IMR-90 (cell line): Measurements from ENCODE around the gene ZNF579. TPM values are rescaled to one million over a fixed set of nuclear protein-coding genes. Genes with fewer than 3 reads are reported as not detected.
A peak's percentile ranks its signal among the peaks of the same experiment; 100 is the strongest.

ENCODE experiments used
- ATAC-seq: fragments of 200-7000 bp; cut with Tn5 transposase; 2 replicates; pipeline ENCODE4 v1.9.1; 2020; ENCODE audit warnings: low read depth, mild to moderate bottlenecking, moderate library complexity
- BruUV-seq: library from RNA; stranded (reverse); fragments of 400-500 nt; replicated peaks from 2 replicates; lab custom pipeline; 2021; lab: Mats Ljungman, UMichigan
- CTCF ChIA-PET: fragments of 300-600 bp; formaldehyde crosslinking; extraction: SDS; loops from one replicate; lab custom pipeline; 2021; ENCODE audit warnings: antibody characterized with exemption; lab: Yijun Ruan, JAX
- POLR2A ChIA-PET: fragments of 300-600 bp; sonication (Branson Sonifier 250); formaldehyde crosslinking; loops from one replicate; lab custom pipeline; 2022; ENCODE audit warnings: antibody characterized with exemption; ENCODE audit not compliant: unreplicated experiment; lab: Charles Lee
- DNase-seq: peaks from one replicate; pipeline ENCODE4 v3.0.0; 2013
- H2AFZ ChIP-seq: replicated peaks from 2 replicates; pipeline ENCODE3; 2013; ENCODE audit warnings: low read length, mild to moderate bottlenecking; ENCODE audit not compliant: poor library complexity
- H2AK5ac ChIP-seq: 2 replicates; pipeline ENCODE4 v1.6.1; 2013; ENCODE audit warnings: low read depth, low read length, inconsistent platforms
- H2AK9ac ChIP-seq: replicated peaks from 2 replicates; pipeline ENCODE3; 2013; ENCODE audit warnings: mild to moderate bottlenecking, low read depth, low read length, moderate library complexity; ENCODE audit not compliant: poor library complexity
- H2BK120ac ChIP-seq: 2 replicates; pipeline ENCODE4 v1.6.1; 2013; ENCODE audit warnings: low read depth, low read length, inconsistent platforms
- H2BK15ac ChIP-seq: 3 replicates; pipeline ENCODE4 v1.6.1; 2013; ENCODE audit warnings: low read depth, low read length, inconsistent platforms
- H2BK20ac ChIP-seq: 2 replicates; pipeline ENCODE4 v1.6.1; 2013; ENCODE audit warnings: low read depth, mild to moderate bottlenecking, inconsistent platforms, low read length, moderate library complexity
- H2BK5ac ChIP-seq: 2 replicates; pipeline ENCODE4 v1.6.1; 2013; ENCODE audit warnings: mild to moderate bottlenecking, low read depth, low read length, inconsistent platforms; ENCODE audit not compliant: poor library complexity, severe bottlenecking
- H3K14ac ChIP-seq: replicated peaks from 2 replicates; pipeline ENCODE4 v1.6.1; 2013; ENCODE audit warnings: low read depth, low read length, inconsistent platforms
- H3K18ac ChIP-seq: 2 replicates; pipeline ENCODE4 v1.6.1; 2013; ENCODE audit warnings: low read depth, low read length, control low read depth
- H3K23ac ChIP-seq: 2 replicates; pipeline ENCODE4 v1.6.1; 2013; ENCODE audit warnings: low read depth, low read length, inconsistent platforms
- H3K27ac ChIP-seq: 2 replicates; pipeline ENCODE4 v1.5.1; 2013; ENCODE audit warnings: mild to moderate bottlenecking, control low read depth, low read length; ENCODE audit not compliant: insufficient read depth
- H3K27me3 ChIP-seq: 2 replicates; pipeline ENCODE4 v1.6.1; 2013; ENCODE audit warnings: low read length; ENCODE audit not compliant: control insufficient read depth, insufficient read depth
- H3K36me3 ChIP-seq: 2 replicates; pipeline ENCODE4 v1.6.1; 2013; ENCODE audit warnings: low read length, mixed read lengths; ENCODE audit not compliant: control insufficient read depth, insufficient read depth
- H3K4ac ChIP-seq: 2 replicates; pipeline ENCODE4 v1.6.1; 2013; ENCODE audit warnings: low read depth, low read length, inconsistent platforms
- H3K4me1 ChIP-seq: 2 replicates; pipeline ENCODE4 v1.6.1; 2013; ENCODE audit warnings: low read length, mixed read lengths; ENCODE audit not compliant: control insufficient read depth, insufficient read depth
- H3K4me2 ChIP-seq: 2 replicates; pipeline ENCODE4 v1.6.1; 2013; ENCODE audit warnings: low read depth, mild to moderate bottlenecking, control low read depth, low read length, moderate library complexity
- H3K4me3 ChIP-seq: 2 replicates; pipeline ENCODE4 v1.5.1; 2013; ENCODE audit warnings: low read depth, mild to moderate bottlenecking, control low read depth, low read length, moderate library complexity; ENCODE audit not compliant: insufficient read depth
- H3K56ac ChIP-seq: 2 replicates; pipeline ENCODE4 v1.6.1; 2013; ENCODE audit warnings: low read length, inconsistent platforms; ENCODE audit not compliant: insufficient read depth; ENCODE audit errors: extremely low read depth
- H3K79me1 ChIP-seq, 2 experiments: 2 replicates each; pipeline ENCODE4 v1.6.1; 2013; ENCODE audit warnings: low read length in 2 of 2, inconsistent platforms in 1 of 2, low read depth in 1 of 2
- H3K9ac ChIP-seq: 2 replicates; pipeline ENCODE4 v1.6.1; 2013; ENCODE audit warnings: low read depth, low read length, control low read depth
- H3K9me1 ChIP-seq: 2 replicates; pipeline ENCODE4 v1.6.1; 2013; ENCODE audit warnings: low read length, inconsistent platforms; ENCODE audit not compliant: insufficient read depth
- H3K9me3 ChIP-seq: 2 replicates; pipeline ENCODE4 v1.6.1; 2013; ENCODE audit warnings: low read length; ENCODE audit not compliant: control insufficient read depth, insufficient read depth
- H4K20me1 ChIP-seq: 2 replicates; pipeline ENCODE4 v1.6.1; 2013; ENCODE audit warnings: low read length, inconsistent platforms; ENCODE audit not compliant: insufficient read depth
- H4K5ac ChIP-seq: 2 replicates; pipeline ENCODE4 v1.6.1; 2013; ENCODE audit warnings: mild to moderate bottlenecking, low read depth, low read length, control low read depth
- H4K8ac ChIP-seq, 2 experiments: 2 replicates each; pipeline ENCODE4 v1.6.1; 2013; ENCODE audit warnings: low read depth in 2 of 2, low read length in 2 of 2, control low read depth in 1 of 2, inconsistent platforms in 1 of 2
- H4K91ac ChIP-seq: 2 replicates; pipeline ENCODE4 v1.6.1; 2013; ENCODE audit warnings: low read depth, low read length, inconsistent platforms; ENCODE audit not compliant: insufficient read depth
- BHLHE40 ChIP-seq: fragments of 150-350 bp; IDR thresholded peaks from 2 replicates; pipeline ENCODE4 v1.6.1; 2016; ENCODE audit warnings: mild to moderate bottlenecking, low read depth, low read length
- CEBPB ChIP-seq: IDR thresholded peaks from 2 replicates; pipeline ENCODE4 v1.6.1; 2012; ENCODE audit warnings: low read depth, low read length, improper control_type of control experiment
- CHD1 ChIP-seq: IDR thresholded peaks from 2 replicates; pipeline ENCODE4 v1.6.1; 2012; ENCODE audit warnings: low read depth, low read length, improper control_type of control experiment
- FOS ChIP-seq: fragments of 150-350 bp; IDR thresholded peaks from 2 replicates; pipeline ENCODE4 v1.6.1; 2016; ENCODE audit warnings: low read depth, low read length
- MAFK ChIP-seq: IDR thresholded peaks from 2 replicates; pipeline ENCODE4 v1.6.1; 2012; ENCODE audit warnings: low read depth, low read length, improper control_type of control experiment
- MAZ ChIP-seq: IDR thresholded peaks from 2 replicates; pipeline ENCODE4 v1.6.1; 2012; ENCODE audit warnings: low read depth, mild to moderate bottlenecking, low read length, improper control_type of control experiment, moderate library complexity, borderline replicate concordance
- MXI1 ChIP-seq: IDR thresholded peaks from 2 replicates; pipeline ENCODE4 v1.6.1; 2012; ENCODE audit warnings: low read depth, mild to moderate bottlenecking, low read length, moderate library complexity, borderline replicate concordance
- NFE2L2 ChIP-seq: fragments of 150-350 bp; IDR thresholded peaks from 2 replicates; pipeline ENCODE4 v1.6.1; 2016; ENCODE audit warnings: low read depth, mild to moderate bottlenecking, low read length
- POLR2A ChIP-seq: IDR thresholded peaks from 2 replicates; pipeline ENCODE4 v1.6.1; 2012; ENCODE audit warnings: mild to moderate bottlenecking, low read depth, low read length
- RAD21 ChIP-seq: IDR thresholded peaks from 2 replicates; pipeline ENCODE4 v1.6.1; 2012; ENCODE audit warnings: low read length, improper control_type of control experiment
- RCOR1 ChIP-seq: IDR thresholded peaks from 2 replicates; pipeline ENCODE4 v1.6.1; 2012; ENCODE audit warnings: mild to moderate bottlenecking, low read length, improper control_type of control experiment; ENCODE audit not compliant: insufficient replicate concordance
- SMC3 ChIP-seq: fragments of 150-350 bp; IDR thresholded peaks from 2 replicates; pipeline ENCODE4 v1.6.1; 2016; ENCODE audit warnings: low read depth, mild to moderate bottlenecking, antibody characterized with exemption, low read length, moderate library complexity
- USF2 ChIP-seq: fragments of 150-350 bp; IDR thresholded peaks from 2 replicates; pipeline ENCODE4 v1.6.1; 2017; ENCODE audit warnings: mild to moderate bottlenecking, antibody characterized with exemption, low read length, low read depth
- WGBS, 2 experiments: methylation state at CpG; one replicate each; pipeline versions ENCODE4 v1.1.5 to v1.1.7; 2013; ENCODE audit warnings: missing lambda C conversion rate in 2 of 2; ENCODE audit not compliant: insufficient read length in 1 of 2; ENCODE audit errors: extremely low coverage in 2 of 2; 5-methylcytosine and 5-hydroxymethylcytosine counted together
- dilution Hi-C: fragments of 300-500 bp; cut with HindIII; formaldehyde crosslinking; loops from one replicate; pipeline ENCODE4 v1.14.3; 2018; ENCODE audit warnings: low sequenced_read_pairs; ENCODE audit not compliant: unreplicated experiment
- in situ Hi-C: fragments of 300-500 bp; cut with MboI; formaldehyde crosslinking; loops from 3 replicates; pipeline ENCODE4 v1.14.3; 2019; ENCODE audit warnings: low sequenced_read_pairs, inconsistent platforms, mixed read lengths
- intact Hi-C: fragments of 100-400 bp; cut with micrococcal nuclease; formaldehyde crosslinking; loops from 2 replicates; pipeline ENCODE4 v1.10.0; 2022
- polyA plus RNA-seq, 3 experiments: library from polyadenylated mRNA; depleted of rRNA; stranded (reverse); fragments of >200 nt; gene quantifications; 2 replicates each; pipeline ENCODE4 v1.2.3, GENCODE V29; 2012; ENCODE audit warnings: low replicate concordance in 1 of 3
- total RNA-seq: library from RNA; depleted of rRNA; stranded (reverse); fragments of >200 nt; gene quantifications from 2 replicates; pipeline ENCODE4 v1.2.3, GENCODE V29; 2012
- TF ChIP-seq, protein P1 (sequence below): fragments of 150-350 bp; IDR thresholded peaks from 2 replicates; pipeline ENCODE4 v1.6.1; 2016; ENCODE audit warnings: low read depth, mild to moderate bottlenecking, low read length, moderate library complexity, borderline replicate concordance
- TF ChIP-seq, protein P2 (sequence below): conservative IDR thresholded peaks from 2 replicates; pipeline ENCODE4 v1.5.1; 2012; ENCODE audit warnings: mild to moderate bottlenecking, low read depth, low read length, improper control_type of control experiment

The ZNF579 gene
- total and polyA plus RNA-seq, 2 of the 4 experiments (the other 2 are of a cell fraction), result 0.54 to 9.0 TPM

- Histone ChIP-seq H3K18ac (no peak overlapping the region), H2BK20ac (no peak overlapping the region), H3K9ac (no peak overlapping the region), H3K23ac (no peak overlapping the region), H2AK5ac (no peak overlapping the region), H3K27ac (no peak overlapping the region), H3K27me3 (no peaks in the 10 kb centered on the region), H2AK9ac (peak overlapping the region; percentile 17), H3K36me3 (0 out of 2 replicates have a peak, but pooled peaks cover 1% of the 10 kb centered on the region), H3K9me1 (peaks cover 11% of the 10 kb centered on the region; the same call in 1 of the 2 replicates), H4K91ac (no peak overlapping the region), H3K4me3 (no peak overlapping the region), H3K4me1 (peaks cover 9% of the 10 kb centered on the region), H4K20me1 (peaks cover 24% of the 10 kb centered on the region; the same call in 1 of the 2 replicates), H2BK120ac (no peak overlapping the region), H3K9me3 (no peaks in the 10 kb centered on the region), H2AFZ (no peak overlapping the region), H4K5ac (no peak overlapping the region), H3K14ac (no peak overlapping the region), H2BK5ac (no peak overlapping the region), H4K8ac (no peak overlapping the region), H2BK15ac (no peak overlapping the region), H3K4ac (no peak overlapping the region), H3K79me1 (peaks cover 29 to 50% of the 10 kb centered on the region in 2 experiments), H3K56ac (no peak overlapping the region), H3K4me2 (no peak overlapping the region)
- TF ChIP-seq FOS, result no peak
- TF ChIP-seq POLR2A, result no peak
- no peak for TF ChIP-seq NFE2L2
- TF ChIP-seq CEBPB, result no peak
- no peak for TF ChIP-seq SMC3
- no peak for TF ChIP-seq MAFK
- no peak for TF ChIP-seq RAD21
- TF ChIP-seq, protein P1, sequence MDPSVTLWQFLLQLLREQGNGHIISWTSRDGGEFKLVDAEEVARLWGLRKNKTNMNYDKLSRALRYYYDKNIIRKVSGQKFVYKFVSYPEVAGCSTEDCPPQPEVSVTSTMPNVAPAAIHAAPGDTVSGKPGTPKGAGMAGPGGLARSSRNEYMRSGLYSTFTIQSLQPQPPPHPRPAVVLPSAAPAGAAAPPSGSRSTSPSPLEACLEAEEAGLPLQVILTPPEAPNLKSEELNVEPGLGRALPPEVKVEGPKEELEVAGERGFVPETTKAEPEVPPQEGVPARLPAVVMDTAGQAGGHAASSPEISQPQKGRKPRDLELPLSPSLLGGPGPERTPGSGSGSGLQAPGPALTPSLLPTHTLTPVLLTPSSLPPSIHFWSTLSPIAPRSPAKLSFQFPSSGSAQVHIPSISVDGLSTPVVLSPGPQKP, result no peak
- no peak for TF ChIP-seq USF2
- TF ChIP-seq BHLHE40, result no peak
- no peak for TF ChIP-seq MAZ
- no peak for TF ChIP-seq MXI1
- no peak for TF ChIP-seq RCOR1
- TF ChIP-seq, protein P2, sequence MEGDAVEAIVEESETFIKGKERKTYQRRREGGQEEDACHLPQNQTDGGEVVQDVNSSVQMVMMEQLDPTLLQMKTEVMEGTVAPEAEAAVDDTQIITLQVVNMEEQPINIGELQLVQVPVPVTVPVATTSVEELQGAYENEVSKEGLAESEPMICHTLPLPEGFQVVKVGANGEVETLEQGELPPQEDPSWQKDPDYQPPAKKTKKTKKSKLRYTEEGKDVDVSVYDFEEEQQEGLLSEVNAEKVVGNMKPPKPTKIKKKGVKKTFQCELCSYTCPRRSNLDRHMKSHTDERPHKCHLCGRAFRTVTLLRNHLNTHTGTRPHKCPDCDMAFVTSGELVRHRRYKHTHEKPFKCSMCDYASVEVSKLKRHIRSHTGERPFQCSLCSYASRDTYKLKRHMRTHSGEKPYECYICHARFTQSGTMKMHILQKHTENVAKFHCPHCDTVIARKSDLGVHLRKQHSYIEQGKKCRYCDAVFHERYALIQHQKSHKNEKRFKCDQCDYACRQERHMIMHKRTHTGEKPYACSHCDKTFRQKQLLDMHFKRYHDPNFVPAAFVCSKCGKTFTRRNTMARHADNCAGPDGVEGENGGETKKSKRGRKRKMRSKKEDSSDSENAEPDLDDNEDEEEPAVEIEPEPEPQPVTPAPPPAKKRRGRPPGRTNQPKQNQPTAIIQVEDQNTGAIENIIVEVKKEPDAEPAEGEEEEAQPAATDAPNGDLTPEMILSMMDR, result no peak
- TF ChIP-seq CHD1, result no peak
- CTCF ChIA-PET, result no interaction called here
- in situ Hi-C loops, result no loop called here
- POLR2A ChIA-PET, result no interaction called here
- ATAC-seq, result no peak
- WGBS, 2 experiments, result 92% methylated on average over 14 of the region's 21 CpGs; no CpG with 5 or more reads in 1 of the 2 experiments
- DNase-seq, result no peak
- no TSS peak for BruUV-seq
- intact Hi-C loops, result no loop called here
- dilution Hi-C loops, result no loop called here
These were observed 22.5 kb upstream of the ZNF579 start for GRCh38 chr19:55603115-55603514.
